Trophoblast cell (in vitro differentiated cells and primary cell): ENCODE measurements around the gene KANK2.
A peak's percentile ranks its signal among the peaks of the same experiment; 100 is the strongest.

Experiments used
- DNase-seq, 2 donors: peaks; one replicate each; pipeline ENCODE4 v3.0.0-alpha.2; 2016
- H2AFZ ChIP-seq: 2 replicates; pipeline ENCODE4 v1.6.1; 2013; ENCODE audit warnings: low read length, moderate library complexity, mild to moderate bottlenecking; ENCODE audit not compliant: insufficient read depth, poor library complexity
- H2AK5ac ChIP-seq: 2 replicates; pipeline ENCODE4 v1.6.1; 2013; ENCODE audit warnings: mild to moderate bottlenecking, low read length
- H2BK120ac ChIP-seq: 2 replicates; pipeline ENCODE4 v1.6.1; 2013; ENCODE audit warnings: low read length, mild to moderate bottlenecking, moderate library complexity; ENCODE audit not compliant: insufficient read depth, poor library complexity
- H2BK12ac ChIP-seq: 2 replicates; pipeline ENCODE4 v1.6.1; 2013; ENCODE audit warnings: mild to moderate bottlenecking, low read length, moderate library complexity
- H2BK5ac ChIP-seq: 2 replicates; pipeline ENCODE4 v1.6.1; 2013; ENCODE audit warnings: low read length, low read depth, moderate library complexity, mild to moderate bottlenecking; ENCODE audit not compliant: poor library complexity
- H3K14ac ChIP-seq: 2 replicates; pipeline ENCODE4 v1.6.1; 2013; ENCODE audit warnings: mild to moderate bottlenecking, low read length
- H3K18ac ChIP-seq: 2 replicates; pipeline ENCODE4 v1.6.1; 2013; ENCODE audit warnings: mild to moderate bottlenecking, low read length
- H3K23ac ChIP-seq: 2 replicates; pipeline ENCODE4 v1.6.1; 2013; ENCODE audit warnings: low read length
- H3K27ac ChIP-seq: 2 replicates; pipeline ENCODE4 v1.5.1; 2013; ENCODE audit warnings: low read depth, mild to moderate bottlenecking, inconsistent platforms, low read length, moderate library complexity
- H3K27me3 ChIP-seq: 2 replicates; pipeline ENCODE4 v1.6.1; 2013; ENCODE audit warnings: inconsistent platforms, mild to moderate bottlenecking, low read length, moderate library complexity; ENCODE audit not compliant: insufficient read depth
- H3K36me3 ChIP-seq, 2 experiments: 1 replicate in 1 of 2; 2 replicates in 1 of 2; pipeline ENCODE4 v1.6.1; 2013; ENCODE audit warnings: low read length in 2 of 2, mild to moderate bottlenecking in 2 of 2, moderate library complexity in 1 of 2; ENCODE audit not compliant: insufficient read depth in 2 of 2, control insufficient read depth in 1 of 2
- H3K4ac ChIP-seq: 2 replicates; pipeline ENCODE4 v1.6.1; 2013; ENCODE audit warnings: low read depth, mild to moderate bottlenecking, low read length, moderate library complexity
- H3K4me1 ChIP-seq, 2 experiments: 1 replicate in 1 of 2; 2 replicates in 1 of 2; pipeline ENCODE4 v1.6.1; 2013; ENCODE audit warnings: low read length in 2 of 2, mild to moderate bottlenecking in 2 of 2, moderate library complexity in 1 of 2; ENCODE audit not compliant: insufficient read depth in 2 of 2, control insufficient read depth in 1 of 2
- H3K4me2 ChIP-seq: 2 replicates; pipeline ENCODE4 v1.6.1; 2013; ENCODE audit warnings: inconsistent platforms, mild to moderate bottlenecking, low read length, moderate library complexity
- H3K4me3 ChIP-seq: 2 replicates; pipeline ENCODE4 v1.5.1; 2013; ENCODE audit warnings: mild to moderate bottlenecking, low read depth, low read length, inconsistent platforms
- H3K79me1 ChIP-seq: one replicate; pipeline ENCODE4 v1.6.1; 2013; ENCODE audit warnings: low read length
- H3K79me2 ChIP-seq: 2 replicates; pipeline ENCODE4 v1.6.1; 2013; ENCODE audit warnings: low read length, mild to moderate bottlenecking; ENCODE audit not compliant: control insufficient read depth, insufficient read depth, poor library complexity
- H3K9ac ChIP-seq: 2 replicates; pipeline ENCODE4 v1.6.1; 2013; ENCODE audit warnings: mild to moderate bottlenecking, low read length
- H3K9me3 ChIP-seq: 2 replicates; pipeline ENCODE4 v1.6.1; 2013; ENCODE audit warnings: low read depth, mild to moderate bottlenecking, control low read depth, inconsistent platforms, low read length; ENCODE audit not compliant: insufficient read depth
- H4K12ac ChIP-seq: 2 replicates; pipeline ENCODE4 v1.6.1; 2013; ENCODE audit warnings: low read depth, mild to moderate bottlenecking, low read length, moderate library complexity
- H4K8ac ChIP-seq: 2 replicates; pipeline ENCODE4 v1.6.1; 2013; ENCODE audit warnings: low read depth, mild to moderate bottlenecking, low read length, moderate library complexity
- H4K91ac ChIP-seq: one replicate; pipeline ENCODE4 v1.6.1; 2013; ENCODE audit warnings: low read depth, mild to moderate bottlenecking, low read length, moderate library complexity
- WGBS: extraction: QIAGEN DNeasy Blood & Tissue Kit; methylation state at CpG from one replicate; pipeline ENCODE4 v1.1.7; 2013; ENCODE audit warnings: missing lambda C conversion rate; ENCODE audit not compliant: insufficient read length, insufficient coverage; ENCODE audit errors: extremely low coverage; 5-methylcytosine and 5-hydroxymethylcytosine counted together

KANK2 gene

GRCh38 chr19:11238781-11239376, 41.5 kb upstream of the KANK2 start:
- H4K8ac ChIP-seq = no peak overlapping the region
- no peak overlapping the region for H2BK120ac ChIP-seq
- no peak for DNase-seq
- H3K9me3 ChIP-seq = peaks cover 1% of the 10 kb centered on the region
- no peak overlapping the region for H4K91ac ChIP-seq
- no peak overlapping the region for H3K4me2 ChIP-seq
- no peak overlapping the region for H3K14ac ChIP-seq
- no peak overlapping the region for H2AK5ac ChIP-seq
- H3K23ac ChIP-seq = no peak overlapping the region
- H3K4me3 ChIP-seq = no peak overlapping the region
- WGBS = no CpG with 5 or more reads among the region's 6 CpGs
- H3K36me3 ChIP-seq = peaks cover 17 to 21% of the 10 kb centered on the region in 2 experiments
- no peaks in the 10 kb centered on the region for H3K79me1 ChIP-seq
- no peak overlapping the region for H3K9ac ChIP-seq
- H3K4ac ChIP-seq = no peak overlapping the region
- H2AFZ ChIP-seq = no peak overlapping the region
- H3K27me3 ChIP-seq = no peaks in the 10 kb centered on the region
- H2BK12ac ChIP-seq = no peak overlapping the region
- H4K12ac ChIP-seq = no peak overlapping the region
- no peak overlapping the region for H2BK5ac ChIP-seq
- H3K4me1 ChIP-seq = peaks cover 4% of the 10 kb centered on the region in 2 experiments
- no peaks in the 10 kb centered on the region for H3K79me2 ChIP-seq
- H3K18ac ChIP-seq = no peak overlapping the region
- H3K27ac ChIP-seq = no peak overlapping the region

GRCh38 chr19:11238041-11238440, 40.7 kb upstream of the KANK2 start:
- whole genome bisulfite sequencing = no CpG with 5 or more reads among the region's 11 CpGs
- Histone ChIP-seq H3K79me2 (no peaks in the 10 kb centered on the region), H3K4ac (no peak overlapping the region), H3K27ac (no peak overlapping the region), H3K14ac (no peak overlapping the region), H2AK5ac (no peak overlapping the region), H4K8ac (no peak overlapping the region), H3K79me1 (no peaks in the 10 kb centered on the region), H2BK12ac (no peak overlapping the region), H3K18ac (no peak overlapping the region), H2BK120ac (no peak overlapping the region), H3K9me3 (no peaks in the 10 kb centered on the region), H3K4me2 (no peak overlapping the region), H2BK5ac (no peak overlapping the region), H3K9ac (no peak overlapping the region), H2AFZ (no peak overlapping the region), H3K4me3 (peak overlapping the region; percentile 19), H3K27me3 (no peaks in the 10 kb centered on the region), H4K12ac (no peak overlapping the region), H3K36me3 (peaks cover 18 to 21% of the 10 kb centered on the region in 2 experiments), H4K91ac (no peak overlapping the region), H3K23ac (no peak overlapping the region), H3K4me1 (no peaks in the 10 kb centered on the region)
- DNase-seq = no peak

GRCh38 chr19:11237321-11237720, 40.0 kb upstream of the KANK2 start:
- H4K91ac ChIP-seq = no peak overlapping the region
- H3K27me3 ChIP-seq = no peaks in the 10 kb centered on the region
- H3K36me3 ChIP-seq = peaks cover 21 to 26% of the 10 kb centered on the region in 2 experiments
- H3K18ac ChIP-seq = no peak overlapping the region
- H2BK5ac ChIP-seq = no peak overlapping the region
- H2BK120ac ChIP-seq = no peak overlapping the region
- no peaks in the 10 kb centered on the region for H3K79me2 ChIP-seq
- H3K79me1 ChIP-seq = no peaks in the 10 kb centered on the region
- no peaks in the 10 kb centered on the region for H3K9me3 ChIP-seq
- no peak overlapping the region for H3K4me3 ChIP-seq
- H3K14ac ChIP-seq = no peak overlapping the region
- H3K9ac ChIP-seq = no peak overlapping the region
- no peak overlapping the region for H4K8ac ChIP-seq
- H2AFZ ChIP-seq = no peak overlapping the region
- no peak overlapping the region for H2AK5ac ChIP-seq
- no peak overlapping the region for H3K4me2 ChIP-seq
- no peak for DNase-seq
- H2BK12ac ChIP-seq = no peak overlapping the region
- no peaks in the 10 kb centered on the region for H3K4me1 ChIP-seq
- H3K23ac ChIP-seq = no peak overlapping the region
- H3K4ac ChIP-seq = no peak overlapping the region
- H4K12ac ChIP-seq = no peak overlapping the region
- no peak overlapping the region for H3K27ac ChIP-seq
- WGBS = no CpG with 5 or more reads among the region's 15 CpGs

DNA sequence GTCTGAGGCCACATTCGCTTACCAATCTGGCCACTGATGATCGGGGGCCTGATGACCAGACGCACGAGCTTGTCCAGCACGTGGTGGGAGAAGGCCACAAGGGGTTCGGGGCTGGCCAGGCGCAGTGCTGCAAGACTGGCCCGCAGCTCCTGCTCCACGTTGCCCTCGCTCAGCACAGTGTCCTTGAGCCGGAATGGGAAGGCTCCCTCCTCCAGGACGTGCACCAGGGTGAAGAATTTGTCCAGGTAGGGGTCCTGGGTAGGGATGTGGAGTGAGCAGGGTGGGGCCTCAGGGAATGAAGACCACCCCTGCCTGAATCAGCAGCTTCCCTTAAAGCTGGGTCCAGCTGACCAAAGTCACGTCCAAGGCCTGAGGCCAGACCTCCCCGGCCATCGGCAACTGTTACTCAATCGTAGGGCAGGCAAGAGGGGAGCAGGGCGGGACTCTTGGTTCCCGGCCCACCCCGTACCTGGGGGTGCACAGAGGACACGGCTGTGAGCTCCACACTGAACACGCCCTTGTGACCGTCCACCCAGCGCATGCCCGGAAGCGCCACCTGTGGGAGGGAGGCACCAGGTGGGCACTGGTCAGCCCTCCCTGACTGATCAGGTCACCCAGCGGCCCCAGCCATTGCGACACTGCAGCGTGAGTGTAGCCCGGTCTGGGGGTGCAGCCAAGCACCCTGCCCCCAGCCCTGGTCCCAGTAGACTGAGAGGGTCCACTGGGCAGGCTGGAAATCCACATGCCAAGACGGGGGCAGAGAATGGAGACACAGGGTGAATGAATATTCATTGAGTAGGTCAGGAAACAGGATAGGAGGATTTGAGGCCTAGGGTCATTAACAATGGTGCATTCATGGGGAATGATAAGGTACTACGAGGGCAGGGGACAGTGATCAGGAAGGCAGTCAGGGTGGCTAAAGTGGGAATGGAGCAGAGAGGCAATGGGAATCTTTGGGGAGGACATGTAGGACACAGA, 39.3 kb upstream of the KANK2 start:
- Histone ChIP-seq H2BK120ac (no peak overlapping the region), H3K27me3 (no peaks in the 10 kb centered on the region), H2AK5ac (no peak overlapping the region), H3K4me1 (no peaks in the 10 kb centered on the region), H3K36me3 (peaks cover 16 to 29% of the 10 kb centered on the region in 2 experiments), H3K27ac (no peak overlapping the region), H2AFZ (no peak overlapping the region), H3K23ac (no peak overlapping the region), H2BK5ac (no peak overlapping the region), H3K4me3 (no peak overlapping the region), H3K79me1 (no peaks in the 10 kb centered on the region), H3K14ac (no peak overlapping the region), H3K9me3 (no peaks in the 10 kb centered on the region), H3K4ac (no peak overlapping the region), H3K9ac (no peak overlapping the region), H3K18ac (no peak overlapping the region), H3K4me2 (no peak overlapping the region), H2BK12ac (no peak overlapping the region), H3K79me2 (no peaks in the 10 kb centered on the region), H4K12ac (no peak overlapping the region), H4K91ac (no peak overlapping the region), H4K8ac (no peak overlapping the region)
- no CpG with 5 or more reads among the region's 31 CpGs for WGBS
- no peak for DNase-seq
